GM12874 (cell line): ENCODE measurements around the gene REN.

Source experiments
- CTCF ChIP-seq: IDR thresholded peaks from 2 replicates; pipeline ENCODE4 v1.5.1; 2011; ENCODE audit warnings: low read depth, mild to moderate bottlenecking, control low read depth, low read length, moderate library complexity; ENCODE audit not compliant: insufficient read depth

The REN gene

GRCh38 chr1:204190212-204191211 lies 24.4 kb upstream of the REN start:
- TF ChIP-seq CTCF, result no peak

GRCh38 chr1:204188959-204189639 lies 23.0 kb upstream of the REN start:
- no peak for TF ChIP-seq CTCF

- TF ChIP-seq CTCF, result no peak
Observed at GRCh38 chr1:204186597-204186996, 20.5 kb upstream of the REN start.

GRCh38 chr1:204181116-204181515 lies 15.0 kb upstream of the REN start:
- TF ChIP-seq CTCF, result no peak

GRCh38 chr1:204180133-204180532 lies 14.0 kb upstream of the REN start:
- TF ChIP-seq CTCF, result no peak

- no peak for TF ChIP-seq CTCF
Observed at GRCh38 chr1:204178487-204179281, 12.5 kb upstream of the REN start.

GRCh38 chr1:204177133-204177532 lies 11.0 kb upstream of the REN start:
- TF ChIP-seq CTCF, result no peak
